ENCODE results near the gene FSD2. TPM values are rescaled to one million over a fixed set of nuclear protein-coding genes. Genes with fewer than 3 reads are reported as not detected.
"Not testable (repeated sequence)": the region's sequence is repeated elsewhere in the genome, so short reads cannot be mapped to it uniquely, and the experiment has no call there.

FSD2 gene
- polyA plus RNA-seq, 3 donors from 2014 or later, result not detected

- H3K4me3 Mint-ChIP-seq, result no peak overlapping the region
- DNase-seq, result no peak
- H3K27ac Mint-ChIP-seq, result peak overlapping the region in 1 of 6 donors; percentile 25
- peaks cover 6 to 21% of the 10 kb centered on the region in 2 donors for H3K4me1 Mint-ChIP-seq
- H3K27me3 Mint-ChIP-seq (ENCODE audit: low read depth in 3 of 3), result peaks cover 0 to 3% (median 0%) of the 10 kb centered on the region in 3 donors
- peaks cover 14 to 36% (median 28%) of the 10 kb centered on the region in 3 donors for H3K36me3 Mint-ChIP-seq
- H3K9me3 Mint-ChIP-seq, result peaks cover 0 to 1% (median 0%) of the 10 kb centered on the region in 6 donors
These were observed 34.3 kb upstream of the FSD2 start for GRCh38 chr15:82840166-82840565.

- no peaks in the 10 kb centered on the region for H3K9me3 Mint-ChIP-seq
- H3K4me3 Mint-ChIP-seq, result no peak overlapping the region
- DNase-seq, result no peak
- H3K27me3 Mint-ChIP-seq (ENCODE audit: low read depth in 3 of 3), result peaks cover 0 to 3% (median 0%) of the 10 kb centered on the region in 3 donors
- peaks cover 1 to 14% of the 10 kb centered on the region in 2 donors for H3K4me1 Mint-ChIP-seq
- H3K27ac Mint-ChIP-seq, result peak overlapping the region in 1 of 6 donors; percentile 65
- H3K36me3 Mint-ChIP-seq, result peaks cover 16 to 43% (median 32%) of the 10 kb centered on the region in 3 donors
These were observed 33.3 kb upstream of the FSD2 start for GRCh38 chr15:82839136-82839535.

- DNase-seq, result no peak
- H3K9me3 Mint-ChIP-seq, result no peaks in the 10 kb centered on the region
- peaks cover 0 to 3% (median 0%) of the 10 kb centered on the region in 3 donors for H3K27me3 Mint-ChIP-seq (ENCODE audit: low read depth in 3 of 3)
- peaks cover 20 to 48% (median 36%) of the 10 kb centered on the region in 3 donors for H3K36me3 Mint-ChIP-seq
- peaks cover 3 to 16% of the 10 kb centered on the region in 2 donors for H3K4me1 Mint-ChIP-seq
- H3K27ac Mint-ChIP-seq, result peak overlapping the region in 2 of 6 donors; percentile 8 to 42
- no peak overlapping the region for H3K4me3 Mint-ChIP-seq
These were observed 32.3 kb upstream of the FSD2 start for GRCh38 chr15:82838096-82838735.

- Mint-ChIP-seq H3K4me1 (peaks cover 15 to 38% of the 10 kb centered on the region in 2 donors), H3K27ac (no peak overlapping the region), H3K4me3 (no peak overlapping the region), H3K36me3 (peaks cover 33 to 66% (median 38%) of the 10 kb centered on the region in 3 donors), H3K9me3 (no peaks in the 10 kb centered on the region), H3K27me3 (ENCODE audit: low read depth in 3 of 3) (peaks cover 0 to 3% (median 0%) of the 10 kb centered on the region in 3 donors)
- no peak for DNase-seq
These were observed 29.6 kb upstream of the FSD2 start for GRCh38 chr15:82835391-82835917.

- Mint-ChIP-seq H3K9me3 (no peaks in the 10 kb centered on the region), H3K36me3 (peaks cover 39 to 79% (median 43%) of the 10 kb centered on the region in 3 donors), H3K27me3 (ENCODE audit: low read depth in 3 of 3) (peaks cover 0 to 6% (median 4%) of the 10 kb centered on the region in 3 donors), H3K4me3 (no peak overlapping the region), H3K4me1 (peaks cover 19 to 50% of the 10 kb centered on the region in 2 donors), H3K27ac (peak overlapping the region in 2 of 6 donors; percentile 66 to 69)
- no peak for DNase-seq
These were observed 27.5 kb upstream of the FSD2 start for GRCh38 chr15:82833362-82833682.

- Mint-ChIP-seq H3K4me3 (no peak overlapping the region), H3K27me3 (ENCODE audit: low read depth in 3 of 3) (peaks cover 0 to 6% (median 4%) of the 10 kb centered on the region in 3 donors), H3K9me3 (no peaks in the 10 kb centered on the region), H3K4me1 (peaks cover 19 to 44% of the 10 kb centered on the region in 2 donors), H3K27ac (peak overlapping the region in 3 of 6 donors; percentile 30 to 69 (median 66)), H3K36me3 (peaks cover 41 to 79% (median 41%) of the 10 kb centered on the region in 3 donors)
- DNase-seq, result no peak
These were observed 26.9 kb upstream of the FSD2 start for GRCh38 chr15:82832601-82833361.

GRCh38 chr15:82831894-82832600, 26.2 kb upstream of the FSD2 start:
- no peaks in the 10 kb centered on the region for H3K9me3 Mint-ChIP-seq
- peaks cover 19 to 43% of the 10 kb centered on the region in 2 donors for H3K4me1 Mint-ChIP-seq
- H3K27me3 Mint-ChIP-seq (ENCODE audit: low read depth in 3 of 3), result peaks cover 0 to 6% (median 4%) of the 10 kb centered on the region in 3 donors
- H3K27ac Mint-ChIP-seq, result peak overlapping the region in 5 of 6 donors; percentile 22 to 66 (median 37)
- H3K4me3 Mint-ChIP-seq, result no peak overlapping the region
- no peak for DNase-seq
- peaks cover 38 to 79% (median 39%) of the 10 kb centered on the region in 3 donors for H3K36me3 Mint-ChIP-seq

GRCh38 chr15:82830427-82831173, 24.7 kb upstream of the FSD2 start:
- Mint-ChIP-seq H3K27me3 (ENCODE audit: low read depth in 3 of 3) (peaks cover 0 to 6% (median 3%) of the 10 kb centered on the region in 3 donors), H3K27ac (no peak overlapping the region), H3K9me3 (no peaks in the 10 kb centered on the region), H3K4me3 (no peak overlapping the region), H3K4me1 (peaks cover 19 to 35% of the 10 kb centered on the region in 2 donors), H3K36me3 (peaks cover 31 to 81% (median 36%) of the 10 kb centered on the region in 3 donors)
- DNase-seq, result no peak

GRCh38 chr15:82829234-82829633, 23.4 kb upstream of the FSD2 start:
- no peak overlapping the region for H3K4me3 Mint-ChIP-seq
- H3K27me3 Mint-ChIP-seq (ENCODE audit: low read depth in 3 of 3), result peaks cover 0 to 9% (median 3%) of the 10 kb centered on the region in 3 donors
- peak overlapping the region in 5 of 6 donors; percentile 7 to 79 (median 19) for H3K27ac Mint-ChIP-seq
- no peaks in the 10 kb centered on the region for H3K9me3 Mint-ChIP-seq
- H3K36me3 Mint-ChIP-seq, result peaks cover 29 to 75% (median 35%) of the 10 kb centered on the region in 3 donors
- peaks cover 19 to 35% of the 10 kb centered on the region in 2 donors for H3K4me1 Mint-ChIP-seq
- no peak for DNase-seq

GRCh38 chr15:82828075-82828474, 22.2 kb upstream of the FSD2 start:
- Mint-ChIP-seq H3K27me3 (ENCODE audit: low read depth in 3 of 3) (peaks cover 0 to 9% (median 3%) of the 10 kb centered on the region in 3 donors), H3K4me3 (no peak overlapping the region), H3K27ac (peak overlapping the region in 3 of 6 donors; percentile 26 to 49 (median 42)), H3K9me3 (no peaks in the 10 kb centered on the region), H3K36me3 (peaks cover 22 to 69% (median 30%) of the 10 kb centered on the region in 3 donors), H3K4me1 (peaks cover 15 to 32% of the 10 kb centered on the region in 2 donors)
- DNase-seq, result no peak

GRCh38 chr15:82823049-82823448, 17.2 kb upstream of the FSD2 start:
- H3K4me1 Mint-ChIP-seq, result peaks cover 0 to 18% of the 10 kb centered on the region in 2 donors
- peaks cover 0 to 6% (median 0%) of the 10 kb centered on the region in 3 donors for H3K27me3 Mint-ChIP-seq (ENCODE audit: low read depth in 3 of 3)
- H3K4me3 Mint-ChIP-seq, result no peak overlapping the region
- peak overlapping the region in 1 of 6 donors; percentile 55 for H3K27ac Mint-ChIP-seq
- H3K36me3 Mint-ChIP-seq, result peaks cover 26 to 56% (median 32%) of the 10 kb centered on the region in 3 donors
- H3K9me3 Mint-ChIP-seq, result no peaks in the 10 kb centered on the region
- DNase-seq, result no peak

GRCh38 chr15:82821851-82822250, 16.0 kb upstream of the FSD2 start:
- not testable (repeated sequence) for DNase-seq; H3K27ac Mint-ChIP-seq; H3K27me3 Mint-ChIP-seq (ENCODE audit: low read depth in 3 of 3); H3K4me3 Mint-ChIP-seq; H3K9me3 Mint-ChIP-seq
- Mint-ChIP-seq H3K36me3 (peaks cover 29 to 50% (median 31%) of the 10 kb centered on the region in 3 donors), H3K4me1 (peaks cover 4 to 24% of the 10 kb centered on the region in 2 donors)

- H3K36me3 Mint-ChIP-seq, result peaks cover 33 to 50% (median 34%) of the 10 kb centered on the region in 3 donors
- H3K9me3 Mint-ChIP-seq; H3K27me3 Mint-ChIP-seq (ENCODE audit: low read depth in 3 of 3); H3K4me3 Mint-ChIP-seq; DNase-seq: not testable (repeated sequence)
- H3K27ac Mint-ChIP-seq, result peak overlapping the region in 2 of 6 donors; percentile 28 to 83
- H3K4me1 Mint-ChIP-seq, result peaks cover 9 to 28% of the 10 kb centered on the region in 2 donors
These were observed 15.5 kb upstream of the FSD2 start for GRCh38 chr15:82821396-82821795.
